WTC11 (cell line): ENCODE measurements around the gene CEP57. TPM values are rescaled to one million over a fixed set of nuclear protein-coding genes. Genes with fewer than 3 reads are reported as not detected.

Experiments used
- ATAC-seq: fragments of 200-7000 bp; cut with Tn5 transposase; 2 replicates; pipeline ENCODE4 v1.10.0; 2021; ENCODE audit warnings: mild to moderate bottlenecking, moderate library complexity
- CTCF ChIA-PET: fragments of 300-600 bp; sonication (Branson Sonifier 250); formaldehyde crosslinking; loops from one replicate; lab custom pipeline; 2021; ENCODE audit warnings: antibody characterized with exemption; lab: Charles Lee
- POLR2A ChIA-PET: fragments of 350-600 bp; sonication (Branson Sonifier 250); formaldehyde crosslinking; loops from one replicate; lab custom pipeline; 2021; ENCODE audit warnings: antibody characterized with exemption; lab: Charles Lee
- DNase-seq: peaks from one replicate; pipeline ENCODE4 v3.0.0; 2021; ENCODE audit warnings: low spot score
- H3K27ac Mint-ChIP-seq: 2 replicates; pipeline ENCODE4 v1.8.0; 2021; ENCODE audit warnings: mixed read lengths
- H3K27me3 Mint-ChIP-seq: 2 replicates; pipeline ENCODE4 v1.8.0; 2021; ENCODE audit warnings: low read depth, mild to moderate bottlenecking, moderate library complexity, mixed read lengths
- H3K36me3 Mint-ChIP-seq: 2 replicates; pipeline ENCODE4 v1.8.0; 2021; ENCODE audit warnings: mixed read lengths
- H3K4me1 Mint-ChIP-seq: 2 replicates; pipeline ENCODE4 v1.8.0; 2022; ENCODE audit warnings: mixed read lengths
- H3K4me3 Mint-ChIP-seq: 2 replicates; pipeline ENCODE4 v1.8.0; 2021; ENCODE audit warnings: mild to moderate bottlenecking, moderate library complexity, mixed read lengths
- H3K9me3 Mint-ChIP-seq: 2 replicates; pipeline ENCODE4 v1.8.0; 2021; ENCODE audit warnings: mixed read lengths
- ARID4B ChIP-seq: sonication (generic); formaldehyde crosslinking; IDR thresholded peaks from 2 replicates; pipeline ENCODE4 v1.8.0; 2023; ENCODE audit warnings: missing genetic modification reagents, mild to moderate bottlenecking, borderline replicate concordance
- ATF1 ChIP-seq: sonication (generic); formaldehyde crosslinking; IDR thresholded peaks from 2 replicates; pipeline ENCODE4 v1.8.1; 2023; ENCODE audit warnings: mild to moderate bottlenecking, moderate library complexity, missing genetic modification reagents
- CBFB ChIP-seq: sonication (generic); formaldehyde crosslinking; IDR thresholded peaks from 2 replicates; pipeline ENCODE4 v1.8.1; 2022; ENCODE audit warnings: mild to moderate bottlenecking, low read depth, missing genetic modification reagents
- CDX4 ChIP-seq: fragments of 250-450 bp; sonication (Bioruptor Pico); IDR thresholded peaks from 2 replicates; pipeline ENCODE4 v1.9.0; 2021; ENCODE audit warnings: moderate library complexity, mild to moderate bottlenecking, inconsistent platforms, borderline replicate concordance
- CREM ChIP-seq: sonication (generic); formaldehyde crosslinking; IDR thresholded peaks from 2 replicates; pipeline ENCODE4 v1.8.1; 2022; ENCODE audit warnings: mild to moderate bottlenecking, missing genetic modification reagents, moderate library complexity
- CTCF ChIP-seq: fragments of 200-600 bp; IDR thresholded peaks from 2 replicates; pipeline ENCODE4 v1.8.0; 2022; ENCODE audit warnings: antibody characterized with exemption
- EMX1 ChIP-seq: fragments of 250-450 bp; sonication (Bioruptor Pico); IDR thresholded peaks from 2 replicates; pipeline ENCODE4 v1.8.0; 2021; ENCODE audit warnings: mild to moderate bottlenecking
- ESRRA ChIP-seq: sonication (generic); formaldehyde crosslinking; IDR thresholded peaks from 2 replicates; pipeline ENCODE4 v1.8.1; 2022; ENCODE audit warnings: mild to moderate bottlenecking, missing genetic modification reagents, borderline replicate concordance
- FOXK1 ChIP-seq: sonication (generic); formaldehyde crosslinking; IDR thresholded peaks from 2 replicates; pipeline ENCODE4 v1.8.0; 2022; ENCODE audit warnings: mild to moderate bottlenecking, moderate library complexity, missing genetic modification reagents
- GABPB1 ChIP-seq: sonication (generic); formaldehyde crosslinking; IDR thresholded peaks from 2 replicates; pipeline ENCODE4 v1.8.1; 2023; ENCODE audit warnings: mild to moderate bottlenecking, missing genetic modification reagents
- GRHL2 ChIP-seq: fragments of 250-450 bp; sonication (Bioruptor Pico); IDR thresholded peaks from 2 replicates; pipeline ENCODE4 v1.8.0; 2022; ENCODE audit warnings: mild to moderate bottlenecking, moderate library complexity; ENCODE audit not compliant: insufficient replicate concordance, severe bottlenecking
- GTF2I ChIP-seq: fragments of 250-450 bp; sonication (Bioruptor Pico); conservative IDR thresholded peaks from 2 replicates; pipeline ENCODE4 v1.4.0; 2021; ENCODE audit warnings: mild to moderate bottlenecking
- IRF2 ChIP-seq: sonication (generic); formaldehyde crosslinking; IDR thresholded peaks from 2 replicates; pipeline ENCODE4 v1.8.0; 2022; ENCODE audit warnings: low read depth, missing genetic modification reagents, borderline replicate concordance
- JAZF1 ChIP-seq: fragments of 250-450 bp; sonication (Bioruptor Pico); IDR thresholded peaks from 2 replicates; pipeline ENCODE4 v1.9.0; 2021; ENCODE audit warnings: moderate library complexity, mild to moderate bottlenecking, inconsistent platforms
- MYBL2 ChIP-seq: sonication (generic); formaldehyde crosslinking; IDR thresholded peaks from 2 replicates; pipeline ENCODE4 v1.8.1; 2023; ENCODE audit warnings: mild to moderate bottlenecking, moderate library complexity, missing genetic modification reagents
- NFYB ChIP-seq: sonication (generic); formaldehyde crosslinking; conservative IDR thresholded peaks from 2 replicates; pipeline ENCODE4 v1.8.0; 2022; ENCODE audit warnings: low read depth, missing genetic modification reagents
- OVOL2 ChIP-seq: fragments of 250-450 bp; sonication (Bioruptor Pico); IDR thresholded peaks from 2 replicates; pipeline ENCODE4 v1.9.0; 2021; ENCODE audit warnings: mild to moderate bottlenecking, borderline replicate concordance
- SMAD4 ChIP-seq: sonication (generic); formaldehyde crosslinking; IDR thresholded peaks from 2 replicates; pipeline ENCODE4 v1.8.0; 2022; ENCODE audit warnings: mild to moderate bottlenecking, missing genetic modification reagents
- TEAD1 ChIP-seq: sonication (generic); formaldehyde crosslinking; IDR thresholded peaks from 2 replicates; pipeline ENCODE4 v1.8.0; 2022; ENCODE audit warnings: mild to moderate bottlenecking, missing genetic modification reagents
- TEAD4 ChIP-seq: sonication (generic); formaldehyde crosslinking; IDR thresholded peaks from 2 replicates; pipeline ENCODE4 v1.8.0; 2022; ENCODE audit warnings: mild to moderate bottlenecking, missing genetic modification reagents
- TP53 ChIP-seq: sonication (generic); formaldehyde crosslinking; IDR thresholded peaks from 2 replicates; pipeline ENCODE4 v1.8.1; 2023; ENCODE audit warnings: mild to moderate bottlenecking, missing genetic modification reagents
- USF1 ChIP-seq: sonication (generic); formaldehyde crosslinking; IDR thresholded peaks from 2 replicates; pipeline ENCODE4 v1.8.0; 2022; ENCODE audit warnings: mild to moderate bottlenecking, missing genetic modification reagents
- ZNF219 ChIP-seq: sonication (generic); formaldehyde crosslinking; IDR thresholded peaks from 2 replicates; pipeline ENCODE4 v1.8.0; 2023; ENCODE audit warnings: missing genetic modification reagents, mild to moderate bottlenecking, borderline replicate concordance
- ZNF416 ChIP-seq: fragments of 250-450 bp; sonication (Bioruptor Pico); IDR thresholded peaks from 2 replicates; pipeline ENCODE4 v1.9.0; 2021; ENCODE audit warnings: mild to moderate bottlenecking, inconsistent platforms
- ZNF671 ChIP-seq: fragments of 250-450 bp; sonication (Bioruptor Pico); IDR thresholded peaks from 2 replicates; pipeline ENCODE4 v1.8.0; 2021; ENCODE audit warnings: mild to moderate bottlenecking
- total RNA-seq: library from RNA; stranded (reverse); gene quantifications from 3 replicates; pipeline ENCODE4 v1.2.3, GENCODE V29; 2021
- TF ChIP-seq, protein P1 (sequence below): fragments of 250-450 bp; sonication (Bioruptor Pico); IDR thresholded peaks from 2 replicates; pipeline ENCODE4 v1.9.0; 2021; ENCODE audit warnings: mild to moderate bottlenecking
- TF ChIP-seq, protein P2 (sequence below): sonication (generic); formaldehyde crosslinking; IDR thresholded peaks from 2 replicates; pipeline ENCODE4 v1.8.0; 2022; ENCODE audit warnings: mild to moderate bottlenecking, missing genetic modification reagents

CEP57 gene
- total RNA-seq, 1 experiment from 2014 or later: 70.7 TPM

GRCh38 chr11:95776859-95777258 is 13.4 kb upstream of the CEP57 start:
- TF ChIP-seq ARID4B (no peak), MYBL2 (CRISPR knock-in tag) (no peak), CTCF (no peak), SMAD4 (CRISPR knock-in tag) (no peak), ZNF416 (CRISPR knock-in tag) (no peak), EMX1 (CRISPR knock-in tag) (no peak), TEAD1 (CRISPR knock-in tag) (no peak), USF1 (CRISPR knock-in tag) (no peak), GTF2I (CRISPR knock-in tag) (no peak), ZNF671 (CRISPR knock-in tag) (no peak), IRF2 (CRISPR knock-in tag) (no peak), NFYB (CRISPR knock-in tag) (no peak)
- TF ChIP-seq, protein P1, sequence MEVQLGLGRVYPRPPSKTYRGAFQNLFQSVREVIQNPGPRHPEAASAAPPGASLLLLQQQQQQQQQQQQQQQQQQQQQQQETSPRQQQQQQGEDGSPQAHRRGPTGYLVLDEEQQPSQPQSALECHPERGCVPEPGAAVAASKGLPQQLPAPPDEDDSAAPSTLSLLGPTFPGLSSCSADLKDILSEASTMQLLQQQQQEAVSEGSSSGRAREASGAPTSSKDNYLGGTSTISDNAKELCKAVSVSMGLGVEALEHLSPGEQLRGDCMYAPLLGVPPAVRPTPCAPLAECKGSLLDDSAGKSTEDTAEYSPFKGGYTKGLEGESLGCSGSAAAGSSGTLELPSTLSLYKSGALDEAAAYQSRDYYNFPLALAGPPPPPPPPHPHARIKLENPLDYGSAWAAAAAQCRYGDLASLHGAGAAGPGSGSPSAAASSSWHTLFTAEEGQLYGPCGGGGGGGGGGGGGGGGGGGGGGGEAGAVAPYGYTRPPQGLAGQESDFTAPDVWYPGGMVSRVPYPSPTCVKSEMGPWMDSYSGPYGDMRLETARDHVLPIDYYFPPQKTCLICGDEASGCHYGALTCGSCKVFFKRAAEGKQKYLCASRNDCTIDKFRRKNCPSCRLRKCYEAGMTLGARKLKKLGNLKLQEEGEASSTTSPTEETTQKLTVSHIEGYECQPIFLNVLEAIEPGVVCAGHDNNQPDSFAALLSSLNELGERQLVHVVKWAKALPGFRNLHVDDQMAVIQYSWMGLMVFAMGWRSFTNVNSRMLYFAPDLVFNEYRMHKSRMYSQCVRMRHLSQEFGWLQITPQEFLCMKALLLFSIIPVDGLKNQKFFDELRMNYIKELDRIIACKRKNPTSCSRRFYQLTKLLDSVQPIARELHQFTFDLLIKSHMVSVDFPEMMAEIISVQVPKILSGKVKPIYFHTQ (CRISPR knock-in tag): no peak
- TF ChIP-seq, protein P2, sequence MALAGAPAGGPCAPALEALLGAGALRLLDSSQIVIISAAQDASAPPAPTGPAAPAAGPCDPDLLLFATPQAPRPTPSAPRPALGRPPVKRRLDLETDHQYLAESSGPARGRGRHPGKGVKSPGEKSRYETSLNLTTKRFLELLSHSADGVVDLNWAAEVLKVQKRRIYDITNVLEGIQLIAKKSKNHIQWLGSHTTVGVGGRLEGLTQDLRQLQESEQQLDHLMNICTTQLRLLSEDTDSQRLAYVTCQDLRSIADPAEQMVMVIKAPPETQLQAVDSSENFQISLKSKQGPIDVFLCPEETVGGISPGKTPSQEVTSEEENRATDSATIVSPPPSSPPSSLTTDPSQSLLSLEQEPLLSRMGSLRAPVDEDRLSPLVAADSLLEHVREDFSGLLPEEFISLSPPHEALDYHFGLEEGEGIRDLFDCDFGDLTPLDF: no peak
- DNase-seq: no peak
- Mint-ChIP-seq H3K4me1 (no peaks in the 10 kb centered on the region), H3K9me3 (no peaks in the 10 kb centered on the region), H3K4me3 (no peak overlapping the region), H3K27ac (no peak overlapping the region), H3K27me3 (no peaks in the 10 kb centered on the region), H3K36me3 (peaks cover 71% of the 10 kb centered on the region)
- CTCF ChIA-PET: interaction anchor here (0.5 to 0.7 kb wide), 2 partner anchors 38 to 625 kb away, joined by 3 to 4 read pairs; no protein-coding TSS in a partner anchor
- no peak for ATAC-seq
- POLR2A ChIA-PET: no interaction called here

DNA sequence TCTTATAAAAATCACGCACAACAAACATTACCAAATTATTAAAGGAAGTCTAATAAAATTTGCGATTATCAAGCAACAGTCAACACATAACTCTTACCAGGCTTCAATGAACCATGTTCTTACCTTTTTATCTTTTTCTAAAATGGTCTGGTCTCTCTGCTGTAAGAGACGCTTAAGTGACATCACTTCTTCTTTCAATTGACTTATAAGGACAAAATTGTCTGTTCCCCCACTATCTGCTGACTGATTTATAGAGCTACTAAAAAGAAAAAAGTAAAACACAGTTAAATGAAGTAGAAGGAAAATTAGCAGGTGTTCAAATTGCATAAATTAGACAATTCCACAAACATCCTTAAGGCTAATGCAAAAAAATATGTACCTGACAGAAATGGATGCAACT is 11.6 kb upstream of the CEP57 start:
- POLR2A ChIA-PET: no interaction called here
- Mint-ChIP-seq H3K4me3 (no peak overlapping the region), H3K4me1 (no peaks in the 10 kb centered on the region), H3K27me3 (no peaks in the 10 kb centered on the region), H3K36me3 (peaks cover 75% of the 10 kb centered on the region), H3K27ac (no peak overlapping the region), H3K9me3 (no peaks in the 10 kb centered on the region)
- TF ChIP-seq CDX4 (CRISPR knock-in tag): no peak
- no peak for TF ChIP-seq GABPB1 (CRISPR knock-in tag)
- no peak for TF ChIP-seq ESRRA (CRISPR knock-in tag)
- TF ChIP-seq ZNF671 (CRISPR knock-in tag): no peak
- no peak for TF ChIP-seq TP53 (CRISPR knock-in tag)
- no peak for TF ChIP-seq FOXK1
- no peak for TF ChIP-seq GRHL2
- TF ChIP-seq GTF2I (CRISPR knock-in tag): no peak
- no peak for TF ChIP-seq ATF1
- TF ChIP-seq JAZF1: no peak
- TF ChIP-seq CREM (CRISPR knock-in tag): no peak
- no peak for TF ChIP-seq CBFB
- TF ChIP-seq EMX1 (CRISPR knock-in tag): no peak
- no peak for TF ChIP-seq OVOL2
- no peak for TF ChIP-seq TEAD4 (CRISPR knock-in tag)
- no peak for TF ChIP-seq ZNF219 (CRISPR knock-in tag)
- ATAC-seq: no peak
- DNase-seq: no peak
- CTCF ChIA-PET: no interaction called here
